GM18526 (cell line): ENCODE data around the gene MAP2.

Experiments used
- POLR2A ChIP-seq: IDR thresholded peaks from 3 replicates; pipeline ENCODE4 v1.6.1; 2011; ENCODE audit not compliant: insufficient read length; ENCODE audit errors: extremely low read depth

The MAP2 gene

DNA sequence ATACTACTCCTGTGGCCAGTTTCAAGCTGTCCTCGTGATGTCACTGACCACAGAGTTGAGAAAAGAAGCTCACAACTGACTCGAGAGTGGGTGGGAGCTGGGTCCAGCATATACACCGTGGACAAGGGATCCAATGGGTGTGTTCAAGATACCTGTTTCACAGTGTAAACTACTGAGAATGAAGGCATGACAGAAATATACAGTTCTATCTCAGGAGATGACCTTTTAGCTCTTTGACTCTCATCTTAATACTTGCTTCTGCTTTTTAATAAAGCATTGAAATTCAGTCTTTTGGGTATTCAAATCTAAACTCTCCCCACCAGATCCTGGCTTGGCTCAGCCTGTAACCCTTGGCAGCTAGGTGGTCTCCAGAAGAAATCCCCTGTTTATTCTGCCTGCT, 130.1 kb downstream of the MAP2 start:
- TF ChIP-seq POLR2A, result no peak

DNA sequence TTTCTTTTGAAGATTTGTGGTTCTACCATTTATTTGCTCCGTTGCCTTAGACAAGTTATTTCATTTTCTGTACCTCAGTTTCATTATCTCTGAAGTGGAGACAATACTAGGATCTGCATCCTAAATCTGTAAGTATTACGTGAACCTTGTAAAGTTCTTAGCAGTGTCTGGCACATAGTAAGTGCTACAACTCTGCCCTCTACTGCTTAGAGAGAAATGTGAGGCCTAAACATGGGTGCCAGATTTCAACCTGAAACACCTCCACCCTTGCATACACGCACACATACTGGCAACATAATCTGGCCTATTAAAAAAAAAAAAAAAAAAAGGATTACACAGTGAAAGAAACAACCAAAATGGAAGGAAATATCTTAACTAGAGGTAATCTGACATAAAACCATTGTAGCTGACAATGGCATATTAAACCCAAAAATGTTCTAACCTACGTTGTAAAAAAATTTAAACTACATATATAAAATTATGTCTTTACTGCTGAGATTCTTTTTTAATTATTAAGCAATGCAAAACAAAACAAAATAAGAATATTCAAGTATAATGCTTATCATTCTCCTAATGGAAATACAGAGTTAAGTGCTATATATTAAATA, 132.6 kb downstream of the MAP2 start:
- no peak for TF ChIP-seq POLR2A

DNA sequence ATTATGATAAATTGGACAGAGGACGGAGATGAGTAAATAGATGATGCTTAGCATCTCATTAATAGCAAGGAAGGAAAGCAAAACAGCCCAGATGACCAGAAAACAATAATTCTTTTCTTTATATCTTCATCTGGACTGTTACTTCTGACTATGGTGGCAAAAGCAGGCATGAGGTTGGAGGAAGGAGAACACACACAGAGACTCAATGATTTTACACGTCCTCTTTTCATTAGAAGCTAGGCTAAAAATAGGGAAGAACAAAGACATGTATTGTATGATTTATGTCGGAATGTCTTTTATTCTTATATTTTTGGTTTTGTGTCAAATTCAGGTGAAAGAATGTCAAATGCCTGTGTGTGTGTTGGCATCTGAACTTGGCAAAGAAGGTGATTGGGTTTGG, 137.1 kb downstream of the MAP2 start:
- no peak for TF ChIP-seq POLR2A

DNA sequence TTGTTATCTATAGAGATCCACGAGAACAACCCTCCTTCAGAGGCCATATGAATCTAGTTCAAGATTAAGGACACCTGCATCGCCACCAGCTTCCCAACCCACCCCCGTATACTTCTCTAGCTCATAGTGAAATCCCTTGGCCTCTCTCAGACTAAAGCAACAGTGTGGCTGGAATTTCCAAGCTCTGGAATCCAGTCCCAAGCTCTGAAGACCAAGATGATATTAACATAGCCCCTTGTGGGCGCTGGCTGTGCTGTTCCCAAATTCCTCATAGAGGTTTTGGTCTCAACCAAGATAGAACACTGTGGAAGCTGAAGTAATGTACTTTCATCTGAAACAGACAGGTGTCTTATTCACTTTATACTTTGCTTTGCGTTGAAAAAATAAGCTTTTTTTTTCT, 139.6 kb downstream of the MAP2 start:
- TF ChIP-seq POLR2A, result no peak

DNA sequence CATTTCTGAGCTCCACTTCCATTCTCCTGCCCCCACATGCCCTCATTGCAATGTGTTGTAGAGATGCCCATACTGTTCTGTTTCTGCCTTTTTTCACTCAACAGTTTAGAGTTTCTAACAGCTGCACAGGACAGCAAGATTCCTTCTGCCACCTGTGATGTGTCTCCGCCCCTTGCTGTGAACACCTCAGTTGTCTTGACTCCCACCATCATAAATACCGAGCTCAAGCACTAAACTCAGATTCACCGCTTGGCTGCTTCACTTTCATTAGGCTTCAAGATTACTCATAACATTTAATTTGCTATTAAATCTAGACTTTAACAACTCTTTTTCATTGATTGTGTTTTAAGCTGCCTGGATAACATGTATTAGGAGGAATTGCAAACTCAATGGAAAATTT, 141.0 kb downstream of the MAP2 start:
- no peak for TF ChIP-seq POLR2A

DNA sequence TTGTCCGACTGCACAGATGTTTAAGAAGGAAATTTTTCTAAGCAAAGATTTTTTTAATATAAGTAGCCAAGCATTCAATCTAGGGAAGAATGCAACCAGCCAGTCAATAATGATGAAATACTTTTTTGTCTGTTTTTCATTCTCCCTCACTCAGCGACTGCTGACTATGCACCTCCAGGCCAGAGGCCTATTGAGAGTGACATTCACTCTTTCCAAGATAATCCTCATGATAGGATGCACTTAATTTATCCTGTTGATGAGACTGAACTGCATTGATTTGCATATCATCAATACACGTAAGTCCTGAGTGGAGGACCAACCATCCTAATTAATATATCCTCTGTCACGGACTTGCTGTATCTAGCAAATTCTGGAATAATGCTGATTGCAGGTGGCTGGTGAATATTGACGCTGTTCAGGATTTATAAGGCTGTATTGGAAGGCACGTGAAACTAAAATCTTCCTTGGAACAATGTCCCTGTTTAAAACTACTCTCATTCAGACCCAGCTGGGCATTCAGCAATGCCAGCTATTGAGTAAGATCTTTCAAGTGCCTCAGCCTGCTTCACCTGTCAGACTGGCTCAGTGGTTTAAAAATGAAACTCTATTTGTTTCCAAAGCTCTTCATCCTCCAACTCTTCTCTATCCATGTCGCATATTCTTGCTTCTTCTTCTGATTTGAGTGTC, 142.2 kb downstream of the MAP2 start:
- TF ChIP-seq POLR2A, result no peak

DNA sequence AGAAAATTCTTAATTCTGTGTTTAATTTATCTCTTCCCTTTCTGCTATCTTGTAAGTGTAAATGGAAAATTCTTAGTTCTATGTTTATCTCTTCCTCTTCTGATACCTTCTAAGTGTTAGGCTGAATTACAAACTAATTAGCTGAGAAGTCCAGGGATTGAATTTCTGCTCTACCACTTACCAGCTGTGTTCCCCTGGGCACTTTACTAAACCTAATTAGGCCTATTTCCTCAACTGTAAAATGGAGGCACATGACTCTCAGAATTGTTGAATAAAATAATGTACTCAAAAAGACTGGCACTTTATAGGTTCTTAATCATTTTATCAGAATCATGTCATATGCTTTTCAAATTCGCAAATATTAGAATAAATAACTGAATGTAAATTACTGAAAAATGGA, 146.3 kb downstream of the MAP2 start:
- TF ChIP-seq POLR2A, result no peak

DNA sequence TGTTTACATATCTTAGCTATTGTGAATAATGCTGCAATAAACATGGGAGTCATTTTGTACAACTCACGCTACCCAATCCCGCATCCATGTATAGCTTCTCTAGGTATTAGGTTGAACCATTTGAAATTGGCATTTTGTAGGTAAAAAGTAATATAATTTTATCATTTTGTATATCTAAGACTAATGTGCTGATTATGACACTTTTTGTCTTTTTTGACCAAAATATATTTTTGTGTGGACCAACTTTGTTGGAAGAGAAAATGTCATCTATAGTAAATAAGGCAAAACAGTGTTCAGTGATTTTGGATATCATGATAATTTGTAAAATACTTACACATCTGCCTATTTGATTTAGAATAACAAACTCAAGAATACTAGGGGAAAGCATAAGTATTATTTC, 150.7 kb downstream of the MAP2 start:
- TF ChIP-seq POLR2A, result no peak

DNA sequence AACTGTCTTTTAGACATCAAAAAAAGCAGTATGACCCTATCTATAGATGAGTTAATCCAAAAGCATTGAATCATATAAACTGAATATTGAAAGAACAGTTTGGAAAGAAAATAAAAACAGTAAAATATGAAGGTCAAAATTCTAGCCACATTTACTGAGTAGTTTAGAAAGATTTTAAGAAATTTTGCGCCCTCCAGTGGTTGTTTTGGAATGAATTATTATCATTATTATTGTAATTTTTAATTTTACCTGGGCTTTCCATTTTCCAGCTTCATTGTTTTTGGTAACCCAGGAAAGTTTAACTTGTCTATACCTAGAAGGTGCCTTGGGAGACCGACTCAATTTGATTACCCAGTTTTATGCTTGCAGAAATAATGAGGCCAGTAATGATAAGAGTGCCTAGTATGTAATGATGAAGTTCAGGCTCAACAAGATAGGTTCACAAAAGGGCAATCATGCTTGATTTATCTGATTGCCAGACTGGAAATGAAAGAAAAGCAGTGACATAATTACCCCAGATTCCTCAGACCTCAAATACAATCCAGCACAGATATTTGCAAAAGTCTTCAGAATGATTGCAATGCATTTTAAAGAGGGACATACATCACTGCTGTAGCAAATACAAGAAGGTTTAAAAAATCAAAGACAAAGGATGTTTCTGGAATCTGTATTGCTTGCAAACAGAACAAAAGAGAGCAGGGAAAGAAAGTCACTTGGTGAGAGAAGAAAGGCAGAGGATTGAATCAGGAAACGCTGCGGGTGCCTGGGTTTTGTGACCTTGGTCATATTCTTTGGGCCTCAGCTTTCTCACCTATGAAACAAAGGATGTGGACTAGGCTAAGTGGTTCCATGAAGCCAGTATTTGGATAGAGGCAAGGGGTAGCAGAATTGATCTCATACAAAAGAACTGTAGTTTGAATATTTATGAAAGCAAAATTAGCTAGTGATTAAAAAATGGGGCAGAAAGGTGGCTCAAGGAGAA, 153.8 kb downstream of the MAP2 start:
- TF ChIP-seq POLR2A, result no peak

DNA sequence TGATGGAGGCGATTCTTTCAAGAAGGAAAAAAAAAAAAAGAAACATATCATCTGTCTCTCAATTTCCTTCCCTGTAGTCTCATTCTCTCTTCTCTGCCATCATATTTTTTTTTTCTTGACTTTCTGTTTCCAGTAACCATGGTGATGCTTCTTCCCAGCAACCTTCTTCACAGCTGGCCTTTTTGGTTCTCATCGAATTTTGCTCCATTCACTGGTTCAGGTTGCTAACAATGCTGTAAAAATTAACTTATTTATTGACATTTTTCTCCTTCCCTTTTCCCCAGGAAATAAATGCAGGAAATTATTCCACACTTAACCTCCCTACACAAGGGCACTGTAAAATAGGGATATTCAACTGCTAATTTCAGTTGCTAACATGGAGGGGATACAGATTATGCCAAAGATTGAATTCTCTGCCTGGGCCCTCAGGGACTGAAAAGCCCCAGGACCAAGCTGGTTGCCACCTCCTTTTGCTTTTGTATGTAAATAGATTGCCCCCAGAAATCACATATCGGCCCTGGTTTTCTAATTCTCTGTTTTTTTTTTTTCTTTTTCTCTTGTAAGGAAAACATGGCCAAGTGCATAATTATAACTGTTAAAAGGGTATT, 154.7 kb downstream of the MAP2 start:
- TF ChIP-seq POLR2A, result no peak

DNA sequence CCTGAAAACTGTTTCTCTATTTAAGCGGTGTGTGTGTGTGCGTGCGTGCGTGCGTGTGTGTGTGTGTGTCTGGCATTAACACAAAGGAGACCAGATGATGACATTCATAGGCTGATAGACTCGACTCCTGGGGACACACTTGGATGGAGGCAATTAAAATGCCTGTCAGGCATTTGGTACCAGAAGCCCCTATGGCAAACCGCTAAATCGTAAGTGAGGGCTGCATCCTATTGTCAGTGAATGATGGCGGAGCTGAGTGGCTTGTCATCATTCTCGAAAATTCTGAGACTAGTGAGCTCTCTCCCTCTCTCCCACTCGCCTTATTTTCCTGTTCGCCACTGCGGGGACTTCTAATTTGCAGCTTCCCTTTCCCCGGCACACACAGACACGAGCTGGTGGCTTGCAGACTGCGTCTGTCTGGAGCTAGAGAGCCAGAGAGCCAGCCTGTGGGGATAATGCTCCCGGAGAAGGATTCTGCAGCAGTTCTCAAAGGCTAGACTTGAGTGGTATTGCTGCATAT, 155.4 kb downstream of the MAP2 start:
- TF ChIP-seq POLR2A, result no peak

DNA sequence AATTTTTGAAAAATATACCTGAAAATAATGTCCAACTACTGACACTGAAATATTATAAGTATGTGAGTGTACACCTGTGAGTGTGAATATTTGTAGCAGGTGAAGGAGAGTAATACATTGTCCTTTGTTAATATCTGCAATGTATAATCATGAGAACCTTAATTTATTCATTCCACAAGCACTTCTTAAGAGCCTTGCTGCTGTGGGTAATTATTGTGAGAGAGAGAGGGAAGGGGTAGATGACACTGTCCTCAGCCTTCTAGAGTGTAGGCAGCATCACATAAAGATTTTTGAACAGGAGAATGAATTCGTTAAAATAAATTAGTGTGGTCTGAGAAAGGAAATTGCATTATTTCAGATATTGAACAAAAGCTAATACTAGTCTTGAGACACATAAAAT, 157.2 kb downstream of the MAP2 start:
- no peak for TF ChIP-seq POLR2A

DNA sequence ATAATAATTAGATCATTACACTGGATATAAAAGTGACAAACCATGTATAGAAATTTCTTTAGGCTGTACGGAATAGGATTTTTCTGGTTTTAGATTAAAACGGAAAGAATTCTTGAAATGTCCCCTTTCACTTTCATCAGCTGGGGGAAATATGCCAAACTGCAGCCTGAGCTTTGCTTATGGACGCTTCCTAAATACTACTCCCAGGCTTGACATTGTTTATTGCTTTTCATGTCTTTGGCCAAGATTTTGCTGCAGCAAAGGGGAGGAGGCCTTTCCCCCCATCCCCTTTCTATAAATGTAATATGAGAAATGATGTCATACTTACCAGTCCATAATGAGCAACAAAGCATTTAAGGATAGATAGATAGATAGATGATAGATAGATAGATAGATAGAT, 158.4 kb downstream of the MAP2 start:
- TF ChIP-seq POLR2A, result no peak

DNA sequence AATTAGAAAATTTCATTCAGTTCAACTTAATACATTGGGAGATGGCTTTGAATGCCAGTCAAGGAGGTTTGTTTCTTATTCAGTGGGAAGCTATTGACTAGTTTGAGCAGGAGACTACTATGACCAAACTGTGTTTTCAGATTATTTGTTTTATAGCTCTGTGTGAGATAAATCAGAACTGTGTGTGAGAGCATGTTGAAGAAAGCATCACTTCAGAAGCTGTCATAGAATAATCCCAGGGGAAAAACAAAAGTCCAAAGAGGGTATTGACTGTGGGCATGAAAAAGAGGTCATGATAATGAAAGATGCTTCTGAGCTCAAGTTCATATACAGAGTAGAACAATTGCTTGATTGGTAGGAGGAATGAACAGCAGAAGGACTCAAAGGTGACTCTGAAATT, 160.6 kb downstream of the MAP2 start:
- TF ChIP-seq POLR2A, result no peak

DNA sequence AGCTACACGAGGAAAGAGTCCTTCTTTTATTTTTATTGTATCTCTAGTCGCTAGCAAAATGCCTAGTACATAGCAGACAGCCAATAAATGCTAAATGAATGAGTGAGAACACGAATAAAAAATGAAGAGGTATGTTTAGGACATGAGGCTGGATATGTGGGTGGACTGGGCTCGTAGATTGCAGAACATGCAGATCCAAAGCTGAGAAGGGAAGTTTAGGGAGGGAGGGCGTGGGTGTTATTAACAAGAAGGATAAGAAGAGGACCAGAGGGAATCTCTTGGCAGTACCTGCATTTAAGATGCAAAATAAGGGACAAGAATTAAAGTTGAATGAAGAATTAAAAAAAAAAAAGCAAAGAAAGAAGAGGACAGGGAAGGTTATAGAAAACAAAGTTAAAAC, 161.1 kb downstream of the MAP2 start:
- no peak for TF ChIP-seq POLR2A

DNA sequence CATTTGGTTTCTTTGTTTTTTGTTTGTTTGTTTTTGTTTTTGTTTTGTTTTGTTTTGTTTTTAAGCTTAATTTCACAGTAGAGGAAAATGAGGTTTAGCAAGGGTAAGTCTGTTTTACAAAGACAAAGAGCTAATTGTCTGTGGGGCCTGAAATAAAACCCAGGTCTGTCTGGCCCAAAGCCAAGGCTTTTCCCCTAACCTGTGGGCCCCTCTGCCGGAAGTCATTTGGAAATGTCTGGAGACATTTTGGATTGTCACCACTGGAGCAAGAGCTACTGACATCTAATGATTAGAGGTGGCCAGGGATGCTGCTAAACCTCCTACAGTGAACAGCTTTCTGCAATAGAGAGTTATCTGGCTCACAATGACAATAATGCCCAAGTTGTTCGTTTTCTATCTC, 167.2 kb downstream of the MAP2 start:
- TF ChIP-seq POLR2A, result no peak

DNA sequence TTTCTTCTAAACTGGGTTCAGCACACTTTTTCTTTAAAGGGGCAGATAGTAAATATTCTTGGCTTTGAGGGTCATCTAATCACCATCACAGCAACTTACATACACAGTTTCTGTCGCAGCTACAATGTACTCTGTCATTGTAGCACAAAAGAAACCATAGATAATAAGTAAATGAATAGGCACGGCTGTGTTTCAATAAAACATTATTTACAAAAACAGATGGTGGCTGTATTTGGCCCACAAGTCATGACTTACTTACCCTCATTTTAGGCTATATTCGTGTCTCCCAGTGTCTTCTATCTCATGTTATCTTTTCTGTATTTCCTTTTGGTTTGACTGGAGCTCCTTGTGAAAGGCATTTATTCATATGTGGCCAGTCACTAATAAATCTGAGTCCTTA, 168.3 kb downstream of the MAP2 start:
- no peak for TF ChIP-seq POLR2A
